ENCODE data around the gene HOXD11. TPM values are rescaled to one million over a fixed set of nuclear protein-coding genes. Genes with fewer than 3 reads are reported as not detected.

HOXD11 gene
- total RNA-seq, 1 experiment from 2014 or later, result not detected

DNA sequence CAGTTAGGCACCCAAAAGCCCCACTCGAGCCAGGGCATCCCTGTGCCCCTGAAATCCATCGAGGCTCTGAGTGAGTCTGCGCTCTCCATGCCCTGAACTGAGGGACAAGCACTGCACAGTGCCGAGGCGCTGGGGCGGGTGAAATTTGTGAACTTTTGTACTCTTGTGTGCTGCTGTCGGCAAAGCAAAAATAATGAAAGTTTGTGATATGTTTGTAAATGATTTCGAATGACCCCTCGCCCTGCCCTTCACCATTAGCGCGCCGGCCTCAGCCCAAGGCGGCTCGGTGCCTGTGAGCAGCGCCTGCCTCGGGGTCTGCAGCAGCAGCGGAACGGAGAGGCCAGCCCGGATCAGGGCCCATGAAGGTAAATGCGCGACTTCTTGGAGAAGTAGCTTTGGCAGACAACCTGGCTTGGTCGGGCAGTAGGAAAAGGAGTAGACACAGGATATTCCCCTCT lies 42.4 kb downstream of the HOXD11 start:
- TF ChIP-seq, protein P1, sequence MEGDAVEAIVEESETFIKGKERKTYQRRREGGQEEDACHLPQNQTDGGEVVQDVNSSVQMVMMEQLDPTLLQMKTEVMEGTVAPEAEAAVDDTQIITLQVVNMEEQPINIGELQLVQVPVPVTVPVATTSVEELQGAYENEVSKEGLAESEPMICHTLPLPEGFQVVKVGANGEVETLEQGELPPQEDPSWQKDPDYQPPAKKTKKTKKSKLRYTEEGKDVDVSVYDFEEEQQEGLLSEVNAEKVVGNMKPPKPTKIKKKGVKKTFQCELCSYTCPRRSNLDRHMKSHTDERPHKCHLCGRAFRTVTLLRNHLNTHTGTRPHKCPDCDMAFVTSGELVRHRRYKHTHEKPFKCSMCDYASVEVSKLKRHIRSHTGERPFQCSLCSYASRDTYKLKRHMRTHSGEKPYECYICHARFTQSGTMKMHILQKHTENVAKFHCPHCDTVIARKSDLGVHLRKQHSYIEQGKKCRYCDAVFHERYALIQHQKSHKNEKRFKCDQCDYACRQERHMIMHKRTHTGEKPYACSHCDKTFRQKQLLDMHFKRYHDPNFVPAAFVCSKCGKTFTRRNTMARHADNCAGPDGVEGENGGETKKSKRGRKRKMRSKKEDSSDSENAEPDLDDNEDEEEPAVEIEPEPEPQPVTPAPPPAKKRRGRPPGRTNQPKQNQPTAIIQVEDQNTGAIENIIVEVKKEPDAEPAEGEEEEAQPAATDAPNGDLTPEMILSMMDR (IDR thresholded peaks at IDR 0.05; ENCODE audit: unreplicated experiment), result no peak
- Mint-ChIP-seq H3K27ac (ENCODE audit: unreplicated experiment) (no peak overlapping the region), H3K9me3 (ENCODE audit: low read depth, unreplicated experiment) (no peaks in the 10 kb centered on the region), H3K27me3 (ENCODE audit: unreplicated experiment) (peaks cover 17% of the 10 kb centered on the region), H3K36me3 (ENCODE audit: insufficient read depth, unreplicated experiment) (no peaks in the 10 kb centered on the region), H3K4me3 (ENCODE audit: low read depth, unreplicated experiment) (no peak overlapping the region), H3K4me1 (ENCODE audit: low read depth, unreplicated experiment) (no peaks in the 10 kb centered on the region)
- intact Hi-C loops (cut with micrococcal nuclease; ENCODE audit: unreplicated experiment), result no loop called here
- no TSS peak for BruUV-seq (replicated peaks)
- no peak for DNase-seq
- CTCF ChIA-PET, result no interaction called here

DNA sequence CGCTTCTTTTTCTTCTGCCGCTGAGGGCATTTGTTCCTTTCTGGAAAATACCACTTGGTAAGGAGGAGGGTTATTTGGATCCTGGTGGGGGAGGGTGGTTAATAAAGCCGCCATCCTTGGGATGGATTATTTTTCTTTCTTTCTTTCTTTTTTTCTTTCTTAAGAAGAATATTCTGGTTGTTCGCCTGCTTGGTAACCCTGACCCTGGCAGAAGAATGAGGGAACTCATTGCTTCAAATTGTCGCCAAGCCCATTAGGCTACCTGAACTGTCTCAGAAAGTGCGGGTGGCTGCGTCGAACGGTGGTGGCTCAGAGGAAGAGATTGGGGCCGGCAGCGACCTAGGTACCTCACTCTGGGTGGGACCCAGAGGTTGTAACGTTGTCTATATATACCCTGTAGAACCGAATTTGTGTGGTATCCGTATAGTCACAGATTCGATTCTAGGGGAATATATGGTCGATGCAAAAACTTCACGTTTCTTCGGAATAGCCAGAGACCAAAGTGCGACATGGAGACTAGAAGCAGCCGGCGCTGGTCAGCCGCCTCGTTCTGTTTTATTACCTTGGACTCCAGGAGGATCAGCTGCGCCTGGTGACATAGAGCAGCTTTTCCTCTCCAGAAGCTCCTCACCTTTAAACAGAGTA lies 43.0 kb downstream of the HOXD11 start:
- Mint-ChIP-seq H3K4me3 (ENCODE audit: low read depth, unreplicated experiment) (no peak overlapping the region), H3K27ac (ENCODE audit: unreplicated experiment) (no peak overlapping the region), H3K27me3 (ENCODE audit: unreplicated experiment) (peaks cover 23% of the 10 kb centered on the region), H3K36me3 (ENCODE audit: insufficient read depth, unreplicated experiment) (no peaks in the 10 kb centered on the region), H3K9me3 (ENCODE audit: low read depth, unreplicated experiment) (no peaks in the 10 kb centered on the region), H3K4me1 (ENCODE audit: low read depth, unreplicated experiment) (no peaks in the 10 kb centered on the region)
- CTCF ChIA-PET, result no interaction called here
- TF ChIP-seq, protein P1 (IDR thresholded peaks at IDR 0.05; ENCODE audit: unreplicated experiment), result no peak
- DNase-seq, result no peak
- no TSS peak for BruUV-seq (replicated peaks)
- intact Hi-C loops (cut with micrococcal nuclease; ENCODE audit: unreplicated experiment), result no loop called here

GRCh38 chr2:176150584-176151441 lies 43.7 kb downstream of the HOXD11 start:
- intact Hi-C loops (cut with micrococcal nuclease; ENCODE audit: unreplicated experiment), result no loop called here
- peaks cover 18% of the 10 kb centered on the region for H3K27me3 Mint-ChIP-seq (ENCODE audit: unreplicated experiment)
- H3K36me3 Mint-ChIP-seq (ENCODE audit: insufficient read depth, unreplicated experiment), result no peaks in the 10 kb centered on the region
- no peaks in the 10 kb centered on the region for H3K9me3 Mint-ChIP-seq (ENCODE audit: low read depth, unreplicated experiment)
- CTCF ChIA-PET, result no interaction called here
- no peak overlapping the region for H3K27ac Mint-ChIP-seq (ENCODE audit: unreplicated experiment)
- H3K4me1 Mint-ChIP-seq (ENCODE audit: low read depth, unreplicated experiment), result no peaks in the 10 kb centered on the region
- H3K4me3 Mint-ChIP-seq (ENCODE audit: low read depth, unreplicated experiment), result no peak overlapping the region
- no TSS peak for BruUV-seq (replicated peaks)
- TF ChIP-seq, protein P1 (IDR thresholded peaks at IDR 0.05; ENCODE audit: unreplicated experiment), result no peak
- DNase-seq, result no peak

DNA sequence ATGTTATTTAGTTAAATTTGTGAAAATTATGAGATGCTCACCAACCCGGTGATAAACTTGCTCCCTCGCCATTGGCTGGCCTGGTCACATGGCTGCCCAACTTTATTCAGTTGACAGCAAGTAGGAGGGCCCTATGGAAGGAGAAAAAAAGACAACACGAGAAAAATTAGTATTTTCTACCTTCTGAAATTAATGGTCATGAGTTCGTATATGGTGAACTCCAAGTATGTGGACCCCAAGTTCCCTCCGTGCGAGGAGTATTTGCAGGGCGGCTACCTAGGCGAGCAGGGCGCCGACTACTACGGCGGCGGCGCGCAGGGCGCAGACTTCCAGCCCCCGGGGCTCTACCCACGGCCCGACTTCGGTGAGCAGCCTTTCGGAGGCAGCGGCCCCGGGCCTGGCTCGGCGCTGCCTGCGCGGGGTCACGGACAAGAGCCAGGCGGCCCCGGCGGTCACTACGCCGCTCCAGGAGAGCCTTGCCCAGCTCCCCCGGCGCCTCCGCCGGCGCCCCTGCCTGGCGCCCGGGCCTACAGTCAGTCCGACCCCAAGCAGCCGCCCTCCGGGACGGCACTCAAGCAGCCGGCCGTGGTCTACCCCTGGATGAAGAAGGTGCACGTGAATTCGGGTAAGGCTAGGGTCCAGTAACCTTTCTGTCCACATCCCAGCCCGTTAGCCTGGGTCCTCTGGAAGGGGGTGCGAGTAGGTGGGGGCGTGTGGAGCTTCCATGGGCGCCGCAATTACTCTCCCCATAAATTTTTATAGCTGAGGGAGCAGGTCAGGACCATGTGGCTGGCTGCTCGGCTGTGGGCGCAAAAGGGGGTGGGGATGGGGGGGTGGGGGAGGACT lies 44.6 kb downstream of the HOXD11 start, which contains the start of gene HOXD4:
Gene HOXD4 (plus strand): TSS at position 109 of the 846 bp plus-strand sequence. CDS start 84 bp downstream, at position 193.
- H3K27me3 Mint-ChIP-seq (ENCODE audit: unreplicated experiment), result peaks cover 11% of the 10 kb centered on the region
- H3K4me1 Mint-ChIP-seq (ENCODE audit: low read depth, unreplicated experiment), result no peaks in the 10 kb centered on the region
- no peak within 1 kb of the TSS for H3K27ac Mint-ChIP-seq (ENCODE audit: unreplicated experiment)
- no TSS peak for BruUV-seq (replicated peaks)
- DNase-seq, result no peak
- H3K36me3 Mint-ChIP-seq (ENCODE audit: insufficient read depth, unreplicated experiment), result no peaks in the 10 kb centered on the region
- intact Hi-C loops (cut with micrococcal nuclease; ENCODE audit: unreplicated experiment), result no loop called here
- CTCF ChIA-PET, result interaction anchor here (0.7 kb wide), 1 partner anchor 117 kb away, joined by 3 read pairs; the partner anchor contains the start of gene MTX2
- H3K4me3 Mint-ChIP-seq (ENCODE audit: low read depth, unreplicated experiment), result no peak within 1 kb of the TSS
- H3K9me3 Mint-ChIP-seq (ENCODE audit: low read depth, unreplicated experiment), result no peaks in the 10 kb centered on the region
- TF ChIP-seq, protein P1 (IDR thresholded peaks at IDR 0.05; ENCODE audit: unreplicated experiment), result no peak
